Type B pancreatic cell (in vitro differentiated cells): ENCODE data around the gene MYBPH. TPM values are rescaled to one million over a fixed set of nuclear protein-coding genes. Genes with fewer than 3 reads are reported as not detected.
A peak's percentile ranks its signal among the peaks of the same experiment; 100 is the strongest.

Source experiments
- DNase-seq: peaks from one replicate; pipeline ENCODE4 v3.0.0; 2021; ENCODE audit warnings: mixed read lengths; ENCODE audit not compliant: unreplicated experiment; ENCODE audit errors: extremely low spot score
- H3K27ac Mint-ChIP-seq: 2 replicates; pipeline ENCODE4 v1.8.0; 2021; ENCODE audit warnings: mild to moderate bottlenecking, mixed read lengths
- H3K27me3 Mint-ChIP-seq: 2 replicates; pipeline ENCODE4 v1.8.0; 2021; ENCODE audit warnings: mixed read lengths
- H3K36me3 Mint-ChIP-seq: 2 replicates; pipeline ENCODE4 v1.8.0; 2021; ENCODE audit warnings: mixed read lengths
- H3K4me1 Mint-ChIP-seq: one replicate; pipeline ENCODE4 v1.8.0; 2021; ENCODE audit warnings: mixed read lengths; ENCODE audit not compliant: unreplicated experiment
- H3K4me3 Mint-ChIP-seq: 2 replicates; pipeline ENCODE4 v1.8.0; 2021; ENCODE audit warnings: mild to moderate bottlenecking, mixed read lengths
- H3K9me3 Mint-ChIP-seq: 2 replicates; pipeline ENCODE4 v1.8.0; 2021; ENCODE audit warnings: mixed read lengths
- total RNA-seq: library from RNA; stranded (reverse); gene quantifications from 2 replicates; pipeline ENCODE4 v1.2.1, GENCODE V29; 2021; ENCODE audit warnings: low replicate concordance
- TF ChIP-seq, protein P1 (sequence below): fragments of 200-600 bp; sonication (generic); conservative IDR thresholded peaks from 2 replicates; pipeline ENCODE4 v1.5.0; 2021; ENCODE audit warnings: antibody characterized with exemption, mild to moderate bottlenecking

The MYBPH gene
- total RNA-seq, 1 donor from 2014 or later = 1.6 TPM

DNA sequence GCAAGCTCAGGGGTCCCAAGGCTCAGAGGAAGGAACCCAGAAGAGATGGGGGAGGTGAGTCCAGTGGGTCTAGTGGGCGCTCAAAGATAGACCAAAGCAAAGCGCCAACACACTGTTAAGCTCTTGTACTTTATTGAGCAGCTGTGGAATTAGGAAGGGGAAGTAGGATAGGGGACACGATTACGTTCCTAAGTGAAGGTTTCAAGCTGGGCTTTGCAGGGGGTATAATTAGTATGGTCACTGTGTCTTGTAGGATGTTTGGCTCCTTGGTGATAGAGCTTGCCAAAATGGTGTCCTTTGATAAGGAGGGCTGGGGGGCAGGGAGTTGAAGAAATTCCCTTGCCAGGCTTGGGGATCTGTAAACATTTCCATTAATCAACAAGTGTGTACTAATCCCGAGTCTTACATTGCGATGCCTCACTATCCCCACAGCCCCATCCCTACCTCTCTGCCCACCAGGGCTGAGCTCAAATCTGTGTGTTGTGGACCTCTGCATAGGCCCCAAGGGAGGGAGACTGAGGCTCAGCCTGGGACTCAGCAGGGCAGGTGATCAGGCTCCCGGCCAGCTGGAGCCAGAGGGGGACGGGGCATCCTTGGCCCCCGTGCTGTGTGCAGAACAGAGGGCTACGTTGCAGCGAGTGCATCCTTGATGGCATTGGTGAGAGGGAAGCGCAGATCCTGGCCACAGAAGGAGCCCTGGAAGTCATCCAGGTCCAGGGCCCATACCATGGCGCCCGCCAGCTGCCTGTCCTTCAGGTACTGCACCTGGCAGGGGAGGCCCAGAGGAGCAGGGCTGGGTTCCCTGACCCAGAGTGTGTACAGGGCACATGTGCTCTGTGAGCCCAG lies 3.4 kb upstream of the MYBPH start:
- Mint-ChIP-seq H3K27ac (peak overlapping the region; percentile 41), H3K9me3 (no peaks in the 10 kb centered on the region), H3K4me1 (peaks cover 30% of the 10 kb centered on the region)

DNA sequence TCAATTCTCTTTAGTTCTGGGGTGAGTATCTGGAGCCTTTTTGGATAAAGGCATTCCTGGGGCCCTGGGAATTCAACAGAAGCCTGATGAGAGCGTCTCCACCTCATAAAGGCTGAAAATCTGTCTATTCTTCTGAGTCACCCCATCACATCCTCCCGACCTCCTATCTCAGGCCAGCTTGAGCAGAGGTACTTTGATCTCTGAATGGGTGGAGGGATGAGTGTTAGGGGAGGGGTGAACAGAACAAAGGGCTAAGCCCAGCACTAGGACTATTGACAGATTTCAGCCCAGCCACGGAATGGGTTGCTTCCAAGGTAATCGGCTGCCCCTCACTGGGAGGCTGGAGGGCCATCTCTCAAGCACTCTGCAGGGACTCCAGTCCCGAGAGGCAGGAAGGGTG lies 2.5 kb upstream of the MYBPH start:
- Mint-ChIP-seq H3K4me3 (no peak overlapping the region), H3K36me3 (no peaks in the 10 kb centered on the region), H3K9me3 (no peaks in the 10 kb centered on the region), H3K27me3 (peaks cover 15% of the 10 kb centered on the region), H3K27ac (peak overlapping the region; percentile 41), H3K4me1 (peaks cover 30% of the 10 kb centered on the region)
- TF ChIP-seq, protein P1, sequence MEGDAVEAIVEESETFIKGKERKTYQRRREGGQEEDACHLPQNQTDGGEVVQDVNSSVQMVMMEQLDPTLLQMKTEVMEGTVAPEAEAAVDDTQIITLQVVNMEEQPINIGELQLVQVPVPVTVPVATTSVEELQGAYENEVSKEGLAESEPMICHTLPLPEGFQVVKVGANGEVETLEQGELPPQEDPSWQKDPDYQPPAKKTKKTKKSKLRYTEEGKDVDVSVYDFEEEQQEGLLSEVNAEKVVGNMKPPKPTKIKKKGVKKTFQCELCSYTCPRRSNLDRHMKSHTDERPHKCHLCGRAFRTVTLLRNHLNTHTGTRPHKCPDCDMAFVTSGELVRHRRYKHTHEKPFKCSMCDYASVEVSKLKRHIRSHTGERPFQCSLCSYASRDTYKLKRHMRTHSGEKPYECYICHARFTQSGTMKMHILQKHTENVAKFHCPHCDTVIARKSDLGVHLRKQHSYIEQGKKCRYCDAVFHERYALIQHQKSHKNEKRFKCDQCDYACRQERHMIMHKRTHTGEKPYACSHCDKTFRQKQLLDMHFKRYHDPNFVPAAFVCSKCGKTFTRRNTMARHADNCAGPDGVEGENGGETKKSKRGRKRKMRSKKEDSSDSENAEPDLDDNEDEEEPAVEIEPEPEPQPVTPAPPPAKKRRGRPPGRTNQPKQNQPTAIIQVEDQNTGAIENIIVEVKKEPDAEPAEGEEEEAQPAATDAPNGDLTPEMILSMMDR = no peak
- DNase-seq = no peak

More for the DNA sequence above, 3.4 kb upstream of the MYBPH start:
- TF ChIP-seq, protein P1 = no peak
- Mint-ChIP-seq H3K27me3 (peaks cover 13% of the 10 kb centered on the region), H3K36me3 (no peaks in the 10 kb centered on the region), H3K4me3 (no peak overlapping the region)
- no peak for DNase-seq

DNA sequence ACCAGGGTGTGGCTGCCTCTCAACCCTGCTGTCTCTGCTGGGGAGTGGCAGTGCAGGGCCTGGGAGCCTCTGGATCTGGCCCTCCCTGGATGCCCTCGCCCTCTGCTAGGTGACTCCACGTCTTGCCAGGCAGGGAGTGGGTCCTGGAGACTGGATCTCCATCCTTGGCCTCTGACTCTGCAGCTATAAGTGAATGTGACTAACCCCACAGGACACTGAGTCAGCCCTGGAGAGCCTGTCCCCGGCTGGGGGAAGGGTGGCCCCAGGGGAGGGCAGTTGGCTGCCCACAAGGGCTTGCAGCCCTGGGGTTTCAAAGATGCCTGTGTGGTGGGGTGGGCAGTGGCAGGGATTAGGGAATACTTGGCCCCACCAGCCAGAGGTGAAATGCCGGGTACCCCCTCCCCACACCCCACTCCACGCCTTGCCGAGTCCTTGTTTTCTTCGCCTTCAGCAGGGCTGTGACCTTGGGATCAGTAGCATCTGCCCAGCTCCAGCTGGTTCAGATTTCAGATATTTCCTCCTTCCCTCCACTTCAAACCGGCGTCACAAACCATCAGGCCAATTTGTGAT lies 1.9 kb upstream of the MYBPH start:
- Mint-ChIP-seq H3K9me3 (no peaks in the 10 kb centered on the region), H3K4me1 (peaks cover 30% of the 10 kb centered on the region), H3K36me3 (no peaks in the 10 kb centered on the region), H3K4me3 (no peak overlapping the region), H3K27ac (peak overlapping the region; percentile 41), H3K27me3 (peaks cover 15% of the 10 kb centered on the region)
- TF ChIP-seq, protein P1 = no peak
- no peak for DNase-seq

DNA sequence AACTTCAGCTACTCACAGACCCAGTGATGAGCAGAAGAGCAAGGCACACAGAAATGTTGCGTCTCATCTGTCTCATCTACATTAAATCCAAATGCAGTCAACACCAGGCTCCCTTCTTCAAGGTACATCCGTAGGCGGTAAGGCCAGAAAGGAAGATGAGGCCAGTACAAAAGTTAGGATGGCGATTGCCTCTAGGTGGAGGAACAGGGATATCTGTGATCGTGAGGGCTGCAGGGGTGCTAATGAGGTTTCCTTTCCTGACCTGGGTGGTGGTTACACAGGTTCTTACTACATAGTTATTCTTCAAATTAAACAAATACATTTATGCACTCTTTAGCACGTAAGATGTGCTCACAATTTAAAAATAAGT lies 1.4 kb upstream of the MYBPH start:
- Mint-ChIP-seq H3K4me1 (peaks cover 28% of the 10 kb centered on the region), H3K36me3 (no peaks in the 10 kb centered on the region), H3K9me3 (no peaks in the 10 kb centered on the region), H3K4me3 (no peak overlapping the region), H3K27me3 (peaks cover 15% of the 10 kb centered on the region), H3K27ac (no peak overlapping the region)
- no peak for DNase-seq
- TF ChIP-seq, protein P1 = no peak

DNA sequence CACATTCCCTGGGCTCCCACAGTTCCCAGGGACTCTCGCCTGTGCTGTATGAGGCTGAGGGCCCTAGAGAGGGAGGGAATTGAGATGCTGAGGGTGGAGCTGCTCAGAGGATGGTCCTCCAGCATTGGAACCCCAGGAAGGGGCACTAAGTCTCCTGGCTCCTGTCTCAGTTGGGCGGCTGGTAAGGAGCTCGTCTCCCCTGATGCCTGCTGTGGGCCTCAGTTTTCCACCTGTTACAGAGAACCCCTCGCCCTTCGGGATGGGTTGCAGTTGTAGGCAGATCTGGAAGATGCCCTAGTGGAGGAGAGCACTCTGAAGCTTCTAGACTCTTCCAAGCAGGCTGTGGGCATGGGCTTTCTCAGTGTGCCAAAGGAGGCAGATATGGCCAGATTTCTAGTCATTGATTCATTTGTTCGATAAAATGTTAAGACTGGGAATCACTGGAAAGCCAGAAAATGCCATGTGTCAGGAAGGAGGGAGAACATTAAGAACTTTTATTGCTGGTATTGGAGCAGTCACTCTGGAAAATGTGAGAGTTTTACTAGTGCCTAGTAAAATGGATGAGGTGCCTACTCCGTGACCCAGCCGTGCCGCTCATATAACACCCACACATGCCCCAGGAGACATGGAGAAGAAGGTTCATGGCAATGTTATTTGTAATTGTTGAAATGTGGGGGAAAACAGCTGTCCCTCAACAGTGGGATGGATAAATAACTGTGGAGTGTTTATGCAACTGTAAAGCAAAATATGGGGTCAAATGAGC lies 828 bp upstream of the MYBPH start:
- peaks cover 15% of the 10 kb centered on the region for H3K27me3 Mint-ChIP-seq
- TF ChIP-seq, protein P1 = no peak
- no peak for DNase-seq
- H3K4me1 Mint-ChIP-seq = peaks cover 27% of the 10 kb centered on the region
- no peaks in the 10 kb centered on the region for H3K36me3 Mint-ChIP-seq
- H3K9me3 Mint-ChIP-seq = no peaks in the 10 kb centered on the region
- no peak overlapping the region for H3K4me3 Mint-ChIP-seq
- no peak overlapping the region for H3K27ac Mint-ChIP-seq
